RWPE2 (cell line): ENCODE results near the gene LTC4S.

Experiments used
- ATAC-seq: fragments of 200-7000 bp; cut with Tn5 transposase; 3 replicates; pipeline ENCODE4 v1.9.1; 2021; ENCODE audit warnings: low read depth
- DNase-seq: peaks from one replicate; pipeline ENCODE4 v3.0.0-alpha.2; 2020; ENCODE audit warnings: low spot score
- H3K27ac ChIP-seq: fragments of 450-650 bp; 2 replicates; pipeline ENCODE4 v1.5.1; 2017; ENCODE audit warnings: mild to moderate bottlenecking; ENCODE audit not compliant: poor library complexity, severe bottlenecking
- H3K27me3 ChIP-seq: fragments of 250-450 bp; sonication (Bioruptor Pico); 2 replicates; pipeline ENCODE4 v1.5.1; 2021; ENCODE audit warnings: mild to moderate bottlenecking, moderate library complexity; ENCODE audit not compliant: insufficient read depth, poor library complexity, severe bottlenecking
- H3K36me3 ChIP-seq: fragments of 250-450 bp; sonication (Bioruptor Pico); 2 replicates; pipeline ENCODE4 v1.5.1; 2020; ENCODE audit warnings: low read depth, mild to moderate bottlenecking, moderate library complexity
- H3K4me1 ChIP-seq: fragments of 250-450 bp; sonication (Bioruptor Pico); 2 replicates; pipeline ENCODE4 v1.5.1; 2021; ENCODE audit warnings: mild to moderate bottlenecking, moderate library complexity; ENCODE audit not compliant: insufficient read depth, poor library complexity, severe bottlenecking
- H3K4me3 ChIP-seq: fragments of 250-450 bp; sonication (Bioruptor Pico); 2 replicates; pipeline ENCODE4 v1.5.1; 2021; ENCODE audit warnings: mild to moderate bottlenecking, moderate library complexity; ENCODE audit not compliant: severe bottlenecking
- H3K9me3 ChIP-seq: fragments of 250-450 bp; sonication (Bioruptor Pico); 2 replicates; pipeline ENCODE4 v1.5.1; 2021; ENCODE audit warnings: mild to moderate bottlenecking, moderate library complexity; ENCODE audit not compliant: severe bottlenecking
- CTCF ChIP-seq: fragments of 450-650 bp; IDR thresholded peaks from one replicate; pipeline ENCODE4 v1.5.1; 2017; ENCODE audit warnings: mild to moderate bottlenecking, moderate library complexity; ENCODE audit not compliant: poor library complexity, severe bottlenecking

Gene LTC4S

GRCh38 chr5:179753971-179754370, 39.8 kb upstream of the LTC4S start:
- no peak overlapping the region for H3K27ac ChIP-seq
- no peak for ATAC-seq

GRCh38 chr5:179755022-179755421, 38.8 kb upstream of the LTC4S start:
- ATAC-seq: no peak
- no peak for TF ChIP-seq CTCF
- Histone ChIP-seq H3K9me3 (no peaks in the 10 kb centered on the region), H3K4me1 (no peaks in the 10 kb centered on the region), H3K27ac (no peak overlapping the region), H3K4me3 (no peak overlapping the region), H3K27me3 (no peaks in the 10 kb centered on the region), H3K36me3 (peaks cover 21% of the 10 kb centered on the region)
- no peak for DNase-seq

More at GRCh38 chr5:179753971-179754370, 39.8 kb upstream of the LTC4S start:
- Histone ChIP-seq H3K9me3 (no peaks in the 10 kb centered on the region), H3K27me3 (no peaks in the 10 kb centered on the region), H3K4me3 (no peak overlapping the region), H3K4me1 (no peaks in the 10 kb centered on the region), H3K36me3 (peaks cover 21% of the 10 kb centered on the region)
- no peak for DNase-seq
- no peak for TF ChIP-seq CTCF

GRCh38 chr5:179758955-179759354, 34.8 kb upstream of the LTC4S start:
- no peak overlapping the region for H3K4me3 ChIP-seq
- no peak for DNase-seq
- H3K4me1 ChIP-seq: peaks cover 26% of the 10 kb centered on the region
- H3K36me3 ChIP-seq: 0 out of 2 replicates have a peak, but pooled peaks cover 2% of the 10 kb centered on the region
- H3K9me3 ChIP-seq: no peaks in the 10 kb centered on the region
- H3K27ac ChIP-seq: no peak overlapping the region
- ATAC-seq: no peak
- H3K27me3 ChIP-seq: no peaks in the 10 kb centered on the region
- TF ChIP-seq CTCF: no peak

- H3K27ac ChIP-seq: no peak overlapping the region
- no peak for ATAC-seq
- H3K4me1 ChIP-seq: peaks cover 35% of the 10 kb centered on the region
- no peaks in the 10 kb centered on the region for H3K27me3 ChIP-seq
- no peak overlapping the region for H3K4me3 ChIP-seq
- no peaks in the 10 kb centered on the region for H3K9me3 ChIP-seq
- H3K36me3 ChIP-seq: 0 out of 2 replicates have a peak, but pooled peaks cover 2% of the 10 kb centered on the region
- no peak for DNase-seq
- no peak for TF ChIP-seq CTCF
These were observed 33.9 kb upstream of the LTC4S start for GRCh38 chr5:179759581-179760551.
